Small intestine (tissue), 7 donors: ENCODE data around the gene ST8SIA4. TPM values are rescaled to one million over a fixed set of nuclear protein-coding genes. Genes with fewer than 3 reads are reported as not detected.

Experiments
- DNase-seq, 2 donors: peaks; one replicate each; pipeline versions ENCODE4 v3.0.0 to v3.0.0-alpha.2; 2013
- FAIRE-seq: peaks from 2 replicates; lab custom pipeline; 2012; peaks lifted over from hg19 to GRCh38; lab: Jason Lieb, UNC
- H3K27ac ChIP-seq, 3 donors: one replicate each; pipeline ENCODE4 v1.5.1; 2013; ENCODE audit warnings: low read length in 2 of 3, mild to moderate bottlenecking in 2 of 3, control low read depth in 1 of 3, inconsistent platforms in 1 of 3, low read depth in 1 of 3, moderate library complexity in 1 of 3
- H3K27me3 ChIP-seq, 3 donors: one replicate each; pipeline ENCODE4 v1.6.1; 2013; ENCODE audit warnings: low read length in 3 of 3, inconsistent platforms in 1 of 3; ENCODE audit not compliant: control insufficient read depth in 3 of 3, insufficient read depth in 3 of 3
- H3K36me3 ChIP-seq, 3 donors: one replicate each; pipeline ENCODE4 v1.6.1; 2013; ENCODE audit warnings: low read length in 3 of 3, inconsistent platforms in 1 of 3, low read depth in 1 of 3, mild to moderate bottlenecking in 1 of 3, moderate library complexity in 1 of 3; ENCODE audit not compliant: control insufficient read depth in 3 of 3, insufficient read depth in 2 of 3
- H3K4me1 ChIP-seq, 3 donors: one replicate each; pipeline ENCODE4 v1.6.1; 2013; ENCODE audit warnings: low read length in 2 of 3, inconsistent platforms in 1 of 3, low read depth in 1 of 3, mild to moderate bottlenecking in 1 of 3, moderate library complexity in 1 of 3; ENCODE audit not compliant: control insufficient read depth in 3 of 3, insufficient read depth in 2 of 3
- H3K4me3 ChIP-seq, 3 donors: one replicate each; pipeline ENCODE4 v1.5.1; 2013; ENCODE audit warnings: low read length in 3 of 3, control low read depth in 1 of 3, inconsistent platforms in 1 of 3, low read depth in 1 of 3, mild to moderate bottlenecking in 1 of 3, moderate library complexity in 1 of 3
- H3K9me3 ChIP-seq, 2 donors: one replicate each; pipeline ENCODE4 v1.6.1; 2013; ENCODE audit warnings: low read depth in 1 of 2, low read length in 1 of 2; ENCODE audit not compliant: control insufficient read depth in 2 of 2, insufficient read depth in 1 of 2
- WGBS, 3 donors: extraction: QIAGEN DNeasy Blood & Tissue Kit; methylation state at CpG; one replicate each; pipeline ENCODE4 v1.1.7; 2013; 5-methylcytosine and 5-hydroxymethylcytosine counted together
- polyA plus RNA-seq, 4 donors: library from polyadenylated mRNA; stranded (reverse) in 3 of 4; unstranded in 1 of 4; fragments of 200-250 nt in 3 of 4; fragments of 120-200 nt in 1 of 4; gene quantifications; one replicate each; pipeline versions ENCODE4 v1.2.1 to v1.2.3, GENCODE V29; 2013
- donor health status: healthy with polysubstance abuse.
- donor health status: control.
- donor health status: control.
- donor health status: Bipolar disorder and iron deficiency.
- donor health status: healthy.

ST8SIA4 gene
- polyA plus RNA-seq, 4 donors, result 0.27 to 5.9 (median 1.5) TPM

- FAIRE-seq, result no peak
- Histone ChIP-seq H3K27ac (peak overlapping the region in 1 of 3 donors; percentile 69), H3K9me3 (no peaks in the 10 kb centered on the region), H3K36me3 (no peaks in the 10 kb centered on the region), H3K4me3 (no peak overlapping the region), H3K27me3 (no peaks in the 10 kb centered on the region), H3K4me1 (no peaks in the 10 kb centered on the region)
- WGBS, 3 donors, result 91 to 92% (median 91%) methylated on average over 7 of the region's 7 CpGs
- peak in 1 of 2 donors; percentile 3 for DNase-seq
Measured at GRCh38 chr5:100779669-100780375, 123.3 kb downstream of the ST8SIA4 start.

- 55 to 63% (median 59%) methylated on average over 4 of the region's 4 CpGs for WGBS, 3 donors
- no peak for FAIRE-seq
- no peak overlapping the region for H3K4me3 ChIP-seq
- no peaks in the 10 kb centered on the region for H3K9me3 ChIP-seq
- no peaks in the 10 kb centered on the region for H3K4me1 ChIP-seq
- no peak overlapping the region for H3K27ac ChIP-seq
- H3K36me3 ChIP-seq, result no peaks in the 10 kb centered on the region
- H3K27me3 ChIP-seq, result no peaks in the 10 kb centered on the region
- peak; percentile 3 to 20 for DNase-seq
Measured at GRCh38 chr5:100777680-100778300, 125.3 kb downstream of the ST8SIA4 start.

- H3K4me3 ChIP-seq, result no peak overlapping the region
- no peaks in the 10 kb centered on the region for H3K27me3 ChIP-seq
- H3K4me1 ChIP-seq, result no peaks in the 10 kb centered on the region
- 91 to 93% (median 92%) methylated on average over 5 of the region's 5 CpGs for WGBS, 3 donors
- no peaks in the 10 kb centered on the region for H3K9me3 ChIP-seq
- H3K36me3 ChIP-seq, result no peaks in the 10 kb centered on the region
- no peak for DNase-seq
- no peak for FAIRE-seq
- H3K27ac ChIP-seq, result no peak overlapping the region
Measured at GRCh38 chr5:100775533-100775855, 127.6 kb downstream of the ST8SIA4 start.

GRCh38 chr5:100772548-100772947 is 130.5 kb downstream of the ST8SIA4 start:
- Histone ChIP-seq H3K9me3 (no peaks in the 10 kb centered on the region), H3K27ac (no peak overlapping the region), H3K4me3 (no peak overlapping the region), H3K4me1 (no peaks in the 10 kb centered on the region), H3K27me3 (no peaks in the 10 kb centered on the region), H3K36me3 (no peaks in the 10 kb centered on the region)
- WGBS, 3 donors, result 37 to 80% (median 62%) methylated on average over 2 of the region's 2 CpGs
- DNase-seq (no peak), FAIRE-seq (no peak)

- H3K27me3 ChIP-seq, result no peaks in the 10 kb centered on the region
- H3K9me3 ChIP-seq, result no peaks in the 10 kb centered on the region
- H3K36me3 ChIP-seq, result no peaks in the 10 kb centered on the region
- DNase-seq, result no peak
- FAIRE-seq, result no peak
- H3K4me3 ChIP-seq, result no peak overlapping the region
- 81 to 87% (median 83%) methylated on average over 3 of the region's 3 CpGs for WGBS, 3 donors
- H3K4me1 ChIP-seq, result no peaks in the 10 kb centered on the region
- no peak overlapping the region for H3K27ac ChIP-seq
Measured at GRCh38 chr5:100772006-100772405, 131.1 kb downstream of the ST8SIA4 start.

- Histone ChIP-seq H3K9me3 (no peaks in the 10 kb centered on the region), H3K4me3 (no peak overlapping the region), H3K4me1 (no peaks in the 10 kb centered on the region), H3K36me3 (no peaks in the 10 kb centered on the region), H3K27me3 (no peaks in the 10 kb centered on the region), H3K27ac (no peak overlapping the region)
- WGBS, 3 donors, result 69 to 77% (median 73%) methylated on average over 2 of the region's 2 CpGs
- no peak for DNase-seq
- no peak for FAIRE-seq
Measured at GRCh38 chr5:100771181-100771580, 131.9 kb downstream of the ST8SIA4 start.

- DNase-seq (no peak), FAIRE-seq (no peak)
- no peaks in the 10 kb centered on the region for H3K36me3 ChIP-seq
- H3K9me3 ChIP-seq, result no peaks in the 10 kb centered on the region
- no peaks in the 10 kb centered on the region for H3K4me1 ChIP-seq
- 69 to 82% (median 76%) methylated on average over 4 of the region's 4 CpGs for WGBS, 3 donors
- no peak overlapping the region for H3K27ac ChIP-seq
- no peak overlapping the region for H3K4me3 ChIP-seq
- no peaks in the 10 kb centered on the region for H3K27me3 ChIP-seq
Measured at GRCh38 chr5:100768221-100768620, 134.9 kb downstream of the ST8SIA4 start.

- 81 to 97% (median 87%) methylated on average over 1 of the region's 1 CpG for WGBS, 3 donors
- Histone ChIP-seq H3K4me3 (no peak overlapping the region), H3K27me3 (no peaks in the 10 kb centered on the region), H3K4me1 (no peaks in the 10 kb centered on the region), H3K36me3 (no peaks in the 10 kb centered on the region), H3K9me3 (no peaks in the 10 kb centered on the region), H3K27ac (no peak overlapping the region)
- FAIRE-seq, result no peak
- DNase-seq, result no peak
Measured at GRCh38 chr5:100762995-100763394, 140.1 kb downstream of the ST8SIA4 start.

GRCh38 chr5:100762108-100762507 is 141.0 kb downstream of the ST8SIA4 start:
- FAIRE-seq (no peak), DNase-seq (no peak)
- Histone ChIP-seq H3K4me1 (no peaks in the 10 kb centered on the region), H3K36me3 (no peaks in the 10 kb centered on the region), H3K27ac (no peak overlapping the region), H3K27me3 (no peaks in the 10 kb centered on the region), H3K4me3 (no peak overlapping the region), H3K9me3 (no peaks in the 10 kb centered on the region)
